HG02571 (cell line): Measurements from ENCODE around the gene BEND3.
"Not testable (repeated sequence)": the region's sequence is repeated elsewhere in the genome, so short reads cannot be mapped to it uniquely, and the experiment has no call there.

ENCODE experiments used
- ATAC-seq: cut with Tn5 transposase; IDR thresholded peaks from one replicate; pipeline ENCODE4 v1.9.1; 2021; ENCODE audit warnings: mild to moderate bottlenecking, moderate library complexity; ENCODE audit not compliant: unreplicated experiment

The BEND3 gene

DNA sequence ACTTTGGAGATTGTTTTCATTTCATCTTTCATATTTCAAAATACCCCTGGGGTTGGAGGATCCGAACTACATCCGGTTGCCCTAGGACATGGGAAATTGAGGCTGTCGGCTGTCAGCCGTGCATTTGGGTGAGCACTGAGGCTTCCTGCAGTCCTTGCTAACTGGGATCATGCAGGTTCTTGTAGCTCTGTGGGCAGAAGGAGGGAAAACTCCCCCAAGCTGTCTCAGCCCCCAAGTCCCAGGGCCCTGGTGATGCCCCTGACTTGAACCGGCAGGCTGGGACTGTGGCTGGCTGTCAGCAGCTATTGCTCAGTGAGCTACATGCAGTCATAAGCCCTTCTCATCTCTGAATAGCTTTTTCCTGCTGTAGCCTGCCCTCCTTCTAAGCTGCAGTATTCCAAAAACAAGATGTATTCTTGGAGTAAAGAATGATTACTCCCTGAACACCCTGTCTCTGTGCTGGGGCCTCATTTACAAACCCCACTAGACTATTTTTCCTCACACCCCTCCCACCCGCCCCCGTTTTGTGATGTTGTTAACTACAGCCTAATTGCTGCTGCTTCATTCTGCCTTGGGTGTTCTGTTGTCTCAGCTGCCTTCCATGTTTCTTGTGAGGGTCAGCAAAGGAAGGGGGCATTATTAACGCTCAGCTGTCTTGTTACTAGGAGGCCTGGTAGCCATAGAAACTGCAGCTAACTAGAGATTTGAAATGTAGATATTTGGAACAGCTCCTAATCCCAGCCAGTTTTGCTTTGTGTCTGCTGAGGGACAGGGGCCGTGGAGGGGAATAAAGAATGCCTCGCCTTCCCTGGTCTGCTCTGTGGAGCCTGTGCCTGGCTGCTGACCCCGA, 69.3 kb downstream of the BEND3 start:
- no peak for ATAC-seq

DNA sequence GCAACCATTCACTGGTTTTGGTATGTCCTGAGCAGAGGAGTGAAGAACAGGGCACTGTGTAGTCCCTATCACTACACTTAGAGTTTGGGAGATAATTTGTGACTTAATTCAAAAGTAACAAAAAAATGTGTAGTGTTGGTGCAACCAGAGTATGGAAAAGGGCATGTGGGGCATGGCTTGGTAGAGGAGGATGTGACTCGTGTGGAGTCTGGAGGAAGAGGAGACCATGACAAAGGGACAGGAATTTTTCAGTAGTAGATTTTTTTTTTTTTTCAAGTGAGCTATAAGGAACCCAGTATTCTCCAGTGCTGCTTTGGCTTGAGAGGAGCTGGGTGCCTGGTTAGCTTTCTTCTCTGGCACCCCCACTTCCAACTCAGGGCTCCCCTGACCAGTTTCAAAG, 82.2 kb downstream of the BEND3 start:
- no peak for ATAC-seq

DNA sequence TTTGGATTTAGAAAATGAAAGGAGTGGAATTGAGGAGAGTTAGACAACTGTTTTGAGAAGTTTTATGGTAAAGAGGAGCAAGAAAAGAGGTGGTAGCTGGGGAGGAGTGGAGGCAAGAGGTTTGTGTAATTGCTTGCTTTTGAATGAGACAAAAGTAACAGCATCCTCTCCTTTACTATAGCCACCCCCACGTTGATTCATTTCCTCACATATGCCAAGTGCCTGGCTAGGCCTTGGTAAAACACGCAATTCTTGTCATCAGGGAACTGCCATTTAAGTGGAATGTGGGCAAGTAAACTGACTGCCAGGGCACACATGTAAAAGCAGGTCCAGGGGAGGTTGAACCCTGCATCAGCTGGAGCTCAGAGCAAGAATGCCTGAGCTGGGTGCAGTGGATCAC, 83.3 kb downstream of the BEND3 start:
- ATAC-seq: no peak

DNA sequence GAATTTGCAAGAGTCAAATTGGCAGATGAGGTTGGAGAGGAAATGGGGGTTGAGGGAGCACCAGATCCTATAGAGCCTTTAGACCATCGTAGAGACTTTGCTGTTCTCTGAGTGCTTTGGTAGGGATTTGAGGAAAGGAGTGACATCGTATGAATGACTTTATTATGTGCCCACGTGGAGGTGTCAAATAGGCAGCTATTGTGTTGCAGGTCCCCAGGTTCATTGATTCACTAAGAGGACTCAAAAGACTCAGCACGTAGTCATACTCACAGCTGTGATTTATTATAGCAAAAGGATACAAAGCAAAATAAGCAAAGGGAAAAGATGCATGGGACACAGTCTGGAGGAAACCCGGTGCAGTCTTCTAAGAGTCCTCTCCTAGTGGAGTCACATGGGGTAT, 85.2 kb downstream of the BEND3 start:
- ATAC-seq: no peak

DNA sequence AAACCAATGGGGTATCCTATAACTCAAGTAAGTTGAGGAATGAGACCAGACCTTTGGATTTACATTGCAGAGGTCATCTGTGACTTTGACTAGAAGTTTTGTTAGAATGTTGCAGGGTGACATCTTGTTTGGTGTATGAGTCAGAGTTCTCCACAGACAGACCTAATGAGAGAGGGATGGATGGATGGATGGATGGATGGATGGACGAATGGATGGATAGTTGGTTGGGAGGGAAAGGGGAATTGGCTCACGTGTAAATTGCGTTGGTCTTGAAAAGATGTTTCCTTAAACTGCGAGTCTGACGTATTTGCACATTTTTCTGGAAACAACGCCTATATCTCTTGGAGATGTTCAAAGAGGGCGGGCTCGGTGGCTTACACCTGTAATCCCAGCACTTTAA, 88.3 kb downstream of the BEND3 start:
- no peak for ATAC-seq

DNA sequence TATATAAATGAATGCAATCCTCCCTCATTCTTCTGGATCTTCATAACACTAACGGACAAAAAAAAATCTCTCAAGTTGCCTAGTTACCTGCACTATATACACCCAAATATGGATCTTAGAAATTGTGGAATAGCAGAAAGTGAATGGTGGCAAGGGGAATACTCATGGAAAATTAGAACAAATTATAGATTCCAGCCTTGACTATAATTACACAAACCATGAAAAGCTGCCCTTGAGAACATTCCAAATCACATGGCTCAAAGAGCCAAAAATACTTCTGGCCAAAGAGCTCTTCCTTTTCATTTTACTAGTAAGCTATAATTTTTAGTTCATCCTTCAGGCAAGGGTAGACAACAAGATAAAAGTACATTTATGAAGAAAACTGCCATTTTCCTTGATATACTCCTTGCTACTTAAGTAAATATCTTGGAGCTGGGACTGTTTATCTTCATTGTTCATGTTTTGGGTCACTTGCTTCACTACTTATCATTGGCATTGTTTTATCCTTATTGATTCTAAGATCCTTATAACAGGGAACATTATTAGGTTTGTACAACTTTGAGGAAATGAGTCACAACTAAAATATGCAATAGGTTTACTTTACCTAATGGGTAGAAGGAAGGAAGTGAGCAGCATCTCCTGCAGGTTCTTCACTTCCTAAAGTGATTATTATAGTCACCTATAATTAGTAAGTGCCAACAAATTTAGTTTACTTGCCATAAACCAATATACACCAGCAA, 93.7 kb downstream of the BEND3 start:
- no peak for ATAC-seq

DNA sequence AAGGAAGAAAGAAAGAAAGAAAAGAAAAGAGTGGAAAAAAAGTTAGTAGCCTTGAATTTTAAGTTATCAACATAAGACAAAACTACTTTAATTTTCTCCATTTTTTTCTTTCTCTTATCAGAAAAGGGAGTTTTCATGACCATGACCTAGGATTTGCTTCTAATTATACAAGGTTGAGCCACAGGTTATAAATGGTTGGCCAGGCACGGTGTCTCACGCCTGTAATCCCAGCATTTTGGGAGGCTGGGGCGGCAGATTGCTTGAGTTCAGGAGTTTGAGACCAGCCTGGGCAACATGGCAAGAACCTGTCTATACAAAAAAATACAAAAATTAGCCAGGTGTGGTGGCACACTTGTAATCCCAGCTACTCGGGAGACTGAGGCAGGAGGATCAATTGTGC, 95.1 kb downstream of the BEND3 start:
- ATAC-seq: no peak

DNA sequence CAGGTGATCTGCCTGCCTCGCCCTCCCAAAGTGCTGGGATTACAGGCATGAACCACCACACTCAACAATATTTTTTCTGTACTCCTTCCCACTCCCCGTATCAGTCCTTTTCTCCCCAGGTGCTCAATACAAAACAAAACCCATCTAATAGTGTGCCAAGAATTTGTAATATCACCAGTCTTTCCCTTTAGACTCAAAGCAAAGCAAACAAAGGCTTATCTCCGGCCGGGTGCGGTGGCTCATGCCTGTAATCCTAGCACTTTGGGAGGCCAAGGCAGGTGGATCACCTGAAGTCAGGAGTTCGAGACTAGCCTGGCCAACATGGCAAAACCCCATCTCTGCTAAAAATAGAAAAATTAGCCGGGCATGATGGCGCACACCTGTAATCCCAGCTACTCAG, 95.7 kb downstream of the BEND3 start:
- not testable (repeated sequence) for ATAC-seq

DNA sequence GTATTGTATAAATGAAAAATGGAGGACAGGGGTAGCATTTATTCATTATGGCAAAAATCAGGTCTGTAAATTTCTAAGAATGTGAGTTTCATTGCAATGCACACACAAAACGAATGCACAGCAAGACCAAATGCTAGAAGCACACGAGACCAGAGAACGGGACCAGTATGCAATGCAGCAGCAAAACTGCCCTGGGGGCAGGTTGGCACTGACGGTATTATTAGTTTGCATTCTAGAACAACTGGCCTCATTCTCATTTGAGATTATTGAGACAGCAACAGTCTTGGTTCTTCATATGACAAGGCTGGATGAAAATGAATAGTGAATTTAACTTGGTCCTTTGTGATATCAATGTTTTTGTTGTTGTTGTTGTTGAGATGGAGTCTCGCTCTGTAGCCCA, 96.3 kb downstream of the BEND3 start:
- ATAC-seq: no peak
